Ovary (tissue), 3 donors: Measurements from ENCODE around the gene CEP78.

Source experiments
- POLR2A ChIP-seq: fragments of 450-650 bp; IDR thresholded peaks from one replicate; pipeline ENCODE4 v1.6.1; 2017; ENCODE audit warnings: antibody characterized with exemption, mild to moderate bottlenecking, moderate library complexity
- TF ChIP-seq, protein P1 (sequence below), 3 donors: fragments of 450-650 bp in 2 of 3; fragments of 200-600 bp in 1 of 3; IDR thresholded peaks; one replicate each; pipeline versions ENCODE4 v1.5.1 to v1.8.0; 2016 to 2022; ENCODE audit warnings: antibody characterized with exemption in 3 of 3, mild to moderate bottlenecking in 1 of 3
- donor health status: DM: no; HTN: no; CAD: no.

DNA sequence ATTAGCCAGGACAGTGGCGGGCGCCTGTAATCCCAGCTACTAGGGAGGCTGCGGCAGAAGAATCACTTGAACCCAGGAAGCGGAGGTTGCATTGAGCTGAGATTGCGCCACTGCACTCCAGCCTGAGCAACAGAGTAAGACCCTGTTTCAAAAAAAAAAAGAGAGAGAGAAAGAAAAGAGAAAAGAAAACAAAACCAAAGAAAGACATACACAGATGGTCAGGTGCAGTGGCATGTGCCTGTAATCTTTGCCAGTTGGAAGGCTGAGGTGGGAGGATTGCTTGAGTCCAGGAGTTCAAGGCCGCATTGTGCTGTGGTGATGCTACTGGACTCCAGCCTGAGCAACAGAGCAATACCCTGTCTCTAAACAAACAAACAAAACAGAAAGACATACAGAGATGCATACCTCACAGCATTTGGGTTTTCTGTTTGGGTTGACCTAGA, 51.1 kb downstream of the CEP78 start:
- TF ChIP-seq, protein P1, sequence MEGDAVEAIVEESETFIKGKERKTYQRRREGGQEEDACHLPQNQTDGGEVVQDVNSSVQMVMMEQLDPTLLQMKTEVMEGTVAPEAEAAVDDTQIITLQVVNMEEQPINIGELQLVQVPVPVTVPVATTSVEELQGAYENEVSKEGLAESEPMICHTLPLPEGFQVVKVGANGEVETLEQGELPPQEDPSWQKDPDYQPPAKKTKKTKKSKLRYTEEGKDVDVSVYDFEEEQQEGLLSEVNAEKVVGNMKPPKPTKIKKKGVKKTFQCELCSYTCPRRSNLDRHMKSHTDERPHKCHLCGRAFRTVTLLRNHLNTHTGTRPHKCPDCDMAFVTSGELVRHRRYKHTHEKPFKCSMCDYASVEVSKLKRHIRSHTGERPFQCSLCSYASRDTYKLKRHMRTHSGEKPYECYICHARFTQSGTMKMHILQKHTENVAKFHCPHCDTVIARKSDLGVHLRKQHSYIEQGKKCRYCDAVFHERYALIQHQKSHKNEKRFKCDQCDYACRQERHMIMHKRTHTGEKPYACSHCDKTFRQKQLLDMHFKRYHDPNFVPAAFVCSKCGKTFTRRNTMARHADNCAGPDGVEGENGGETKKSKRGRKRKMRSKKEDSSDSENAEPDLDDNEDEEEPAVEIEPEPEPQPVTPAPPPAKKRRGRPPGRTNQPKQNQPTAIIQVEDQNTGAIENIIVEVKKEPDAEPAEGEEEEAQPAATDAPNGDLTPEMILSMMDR (IDR thresholded peaks at IDR 0.05), result no peak
- TF ChIP-seq POLR2A, result no peak
